Pancreas (tissue), 10 donors: ENCODE measurements around the gene TAMALIN. TPM values are rescaled to one million over a fixed set of nuclear protein-coding genes. Genes with fewer than 3 reads are reported as not detected.

ENCODE experiments used
- ATAC-seq, 4 donors: fragments of 200-7000 bp; cut with Tn5 transposase; one replicate each; pipeline versions ENCODE4 v1.8.0 to v1.9.1; 2020; ENCODE audit warnings: mild to moderate bottlenecking in 4 of 4, moderate library complexity in 4 of 4
- DNase-seq, 6 donors: peaks; one replicate each; pipeline ENCODE4 v3.0.0-alpha.2; 2020
- FAIRE-seq: peaks from 2 replicates; lab custom pipeline; 2012; peaks lifted over from hg19 to GRCh38; lab: Jason Lieb, UNC
- H3K27ac ChIP-seq, 4 donors: fragments of 200-600 bp; sonication (generic); 1 replicate in 3 of 4; 2 replicates in 1 of 4; pipeline versions ENCODE4 v1.5.0 to v1.8.0; 2020
- H3K27me3 ChIP-seq, 4 donors: fragments of 200-600 bp; one replicate each; pipeline ENCODE4 v1.8.0; 2021
- H3K36me3 ChIP-seq, 3 donors: fragments of 200-600 bp; sonication (generic) in 1 of 3; one replicate each; pipeline versions ENCODE4 v1.5.0 to v1.8.0; 2020 to 2021
- H3K4me1 ChIP-seq, 3 donors: fragments of 200-600 bp; one replicate each; pipeline ENCODE4 v1.8.0; 2021
- H3K4me3 ChIP-seq, 4 donors: fragments of 200-600 bp; sonication (generic) in 2 of 4; one replicate each; pipeline versions ENCODE4 v1.5.0 to v1.8.0; 2020 to 2021
- H3K9me3 ChIP-seq, 4 donors: fragments of 200-600 bp; one replicate each; pipeline ENCODE4 v1.8.0; 2021
- CTCF ChIP-seq, 4 donors: fragments of 200-600 bp; sonication (generic) in 3 of 4; IDR thresholded peaks; one replicate each; pipeline versions ENCODE4 v1.5.0 to v1.8.0; 2021; ENCODE audit warnings: antibody characterized with exemption in 4 of 4
- WGBS, 2 donors: extraction: QIAGEN DNeasy Blood & Tissue Kit; methylation state at CpG; one replicate each; pipeline ENCODE4 v1.1.7; 2013; 5-methylcytosine and 5-hydroxymethylcytosine counted together
- intact Hi-C, 3 donors: fragments of 100-400 bp; cut with DNase I; formaldehyde crosslinking; loops; one replicate each; pipeline versions ENCODE4 v1.11.1 to v1.14.2; 2022
- polyA plus RNA-seq, 2 donors: library from polyadenylated mRNA; stranded (reverse); fragments of 200-250 nt; gene quantifications; one replicate each; pipeline ENCODE4 v1.2.3, GENCODE V29; 2013
- total RNA-seq, 6 donors: library from RNA; stranded (reverse); fragmentation: NEBNext Ultra II Directional in 4 of 6; extraction: Animal tissue kit (Norgen Biotek cat#: 25700) in 4 of 6; gene quantifications; one replicate each; pipeline versions ENCODE4 v1.2.1 to v1.2.4, GENCODE V29; 2021 to 2023
- donor health status: healthy with polysubstance abuse.
- donor health status: DM: no; HTN: no; CAD: no; lungs with moderate emphysema.
- donor health status: DM: no; HTN: no; CAD: no.
- donor health status: control.
- donor health status: control.
- donor health status: Bipolar disorder and iron deficiency.
- donor health status: DM: yes; HTN: yes; CAD: no.
- donor health status: DM: no; HTN: no; CAD: no.
- donor health status: DM: no; HTN: no; CAD: no.
- donor health status: DM: yes; HTN: yes; CAD: no.

TAMALIN gene
- total and polyA plus RNA-seq, 8 donors = 7.1 to 51.6 (median 13.6) TPM

- FAIRE-seq (no peak), DNase-seq (no peak), ATAC-seq (no peak)
- no peak overlapping the region for H3K27ac ChIP-seq
- no peaks in the 10 kb centered on the region for H3K36me3 ChIP-seq
- no peaks in the 10 kb centered on the region for H3K27me3 ChIP-seq
- no peak for TF ChIP-seq CTCF (IDR thresholded peaks at IDR 0.05)
- no peak overlapping the region for H3K4me3 ChIP-seq
- intact Hi-C loops = no loop called here
- no peaks in the 10 kb centered on the region for H3K9me3 ChIP-seq
- WGBS, 2 donors = 93 to 95% methylated on average over 2 of the region's 2 CpGs
- peaks cover 24 to 41% (median 39%) of the 10 kb centered on the region in 3 donors for H3K4me1 ChIP-seq
Measured at GRCh38 chr12:51969643-51970042, 37.1 kb upstream of the TAMALIN start.

- intact Hi-C loops = no loop called here
- Histone ChIP-seq H3K27me3 (no peaks in the 10 kb centered on the region), H3K4me1 (peaks cover 32 to 54% (median 54%) of the 10 kb centered on the region in 3 donors), H3K9me3 (no peaks in the 10 kb centered on the region), H3K4me3 (no peak overlapping the region), H3K36me3 (peaks cover 0 to 8% (median 0%) of the 10 kb centered on the region in 3 donors), H3K27ac (peak overlapping the region in 2 of 4 donors; percentile 34 to 66)
- ATAC-seq = peak in 3 of 4 donors; percentile 8 to 34 (median 32)
- DNase-seq = no peak
- WGBS, 2 donors = 68 to 74% methylated on average over 13 of the region's 13 CpGs
- FAIRE-seq = no peak
- peak in 2 of 4 donors; percentile 12 to 18 for TF ChIP-seq CTCF (IDR thresholded peaks at IDR 0.05)
Measured at GRCh38 chr12:51970904-51971646, 35.7 kb upstream of the TAMALIN start.

- WGBS, 2 donors = 55 to 58% methylated on average over 4 of the region's 4 CpGs
- ATAC-seq (no peak), DNase-seq (no peak), FAIRE-seq (no peak)
- no peaks in the 10 kb centered on the region for H3K27me3 ChIP-seq
- intact Hi-C loops = no loop called here
- peak overlapping the region in 2 of 4 donors; percentile 30 to 66 for H3K27ac ChIP-seq
- H3K4me1 ChIP-seq = peaks cover 37 to 62% (median 61%) of the 10 kb centered on the region in 3 donors
- TF ChIP-seq CTCF (IDR thresholded peaks at IDR 0.05) = no peak
- H3K4me3 ChIP-seq = no peak overlapping the region
- H3K9me3 ChIP-seq = no peaks in the 10 kb centered on the region
- peaks cover 0 to 12% (median 0%) of the 10 kb centered on the region in 3 donors for H3K36me3 ChIP-seq
Measured at GRCh38 chr12:51971679-51972421, 34.9 kb upstream of the TAMALIN start.

GRCh38 chr12:51972422-51972812, 34.3 kb upstream of the TAMALIN start:
- WGBS, 2 donors = 16 to 19% methylated on average over 5 of the region's 5 CpGs
- Histone ChIP-seq H3K4me1 (peaks cover 40 to 67% (median 65%) of the 10 kb centered on the region in 3 donors), H3K36me3 (peaks cover 0 to 12% (median 0%) of the 10 kb centered on the region in 3 donors), H3K4me3 (no peak overlapping the region), H3K9me3 (no peaks in the 10 kb centered on the region), H3K27me3 (no peaks in the 10 kb centered on the region), H3K27ac (peak overlapping the region in 3 of 4 donors; percentile 8 to 66 (median 30))
- intact Hi-C loops = no loop called here
- no peak for DNase-seq
- TF ChIP-seq CTCF (IDR thresholded peaks at IDR 0.05) = no peak
- ATAC-seq = peak in 1 of 4 donors; percentile 33
- FAIRE-seq = no peak
